ENCODE measurements around the gene CPED1.

Gene CPED1

DNA sequence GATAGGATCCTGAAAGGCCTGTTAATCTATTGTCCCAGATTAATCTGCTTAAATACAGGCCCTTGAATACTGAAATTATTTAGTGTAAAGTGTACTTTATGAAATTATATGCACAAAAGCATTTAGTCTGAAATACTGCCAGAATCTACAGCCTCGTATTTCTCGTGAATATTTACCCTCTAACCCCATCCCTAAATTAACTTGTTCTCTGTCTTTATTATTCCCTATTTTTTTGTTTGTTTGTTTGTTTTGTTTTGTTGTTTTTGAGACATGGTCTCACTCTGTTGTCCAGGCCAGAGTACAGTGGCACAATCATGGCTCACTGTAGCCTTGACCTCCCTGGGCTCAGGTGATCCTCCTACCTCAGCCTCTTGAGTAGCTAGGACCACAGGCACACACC, 2.7 kb upstream of the CPED1 start:
- Histone ChIP-seq H3K27ac (ENCODE audit: low read length) (no peak overlapping the region), H3K9me3 (replicated peaks; ENCODE audit: insufficient read depth, low read length) (no peaks in the 10 kb centered on the region), H3K4me3 (ENCODE audit: low read length) (no peak overlapping the region), H4K20me1 (ENCODE audit: insufficient read depth, low read length) (no peaks in the 10 kb centered on the region), H3K4me2 (ENCODE audit: low read depth, low read length) (no peak overlapping the region), H3K79me2 (ENCODE audit: low read length) (no peaks in the 10 kb centered on the region), H3K9ac (ENCODE audit: low read length) (no peak overlapping the region), H3F3A (ENCODE audit: insufficient read depth, low read length) (peaks cover 29% of the 10 kb centered on the region), H3K4me1 (ENCODE audit: low read length) (peaks cover 20% of the 10 kb centered on the region), H3K9me2 (replicated peaks; ENCODE audit: insufficient read depth, low read length) (no peaks in the 10 kb centered on the region), H3K36me3 (replicated peaks; ENCODE audit: insufficient read depth, low read length) (no peaks in the 10 kb centered on the region), H3K27me3 (replicated peaks; ENCODE audit: insufficient read depth, low read length) (no peaks in the 10 kb centered on the region), H2AFZ (ENCODE audit: low read length) (no peak overlapping the region)
- no peak for TF ChIP-seq EZH2 (optimal IDR thresholded peaks at IDR 0.05; ENCODE audit: low read depth, low read length)
- TF ChIP-seq EZH2phosphoT487 (IDR thresholded peaks at IDR 0.05; ENCODE audit: low read length): no peak
- TF ChIP-seq, protein P1, sequence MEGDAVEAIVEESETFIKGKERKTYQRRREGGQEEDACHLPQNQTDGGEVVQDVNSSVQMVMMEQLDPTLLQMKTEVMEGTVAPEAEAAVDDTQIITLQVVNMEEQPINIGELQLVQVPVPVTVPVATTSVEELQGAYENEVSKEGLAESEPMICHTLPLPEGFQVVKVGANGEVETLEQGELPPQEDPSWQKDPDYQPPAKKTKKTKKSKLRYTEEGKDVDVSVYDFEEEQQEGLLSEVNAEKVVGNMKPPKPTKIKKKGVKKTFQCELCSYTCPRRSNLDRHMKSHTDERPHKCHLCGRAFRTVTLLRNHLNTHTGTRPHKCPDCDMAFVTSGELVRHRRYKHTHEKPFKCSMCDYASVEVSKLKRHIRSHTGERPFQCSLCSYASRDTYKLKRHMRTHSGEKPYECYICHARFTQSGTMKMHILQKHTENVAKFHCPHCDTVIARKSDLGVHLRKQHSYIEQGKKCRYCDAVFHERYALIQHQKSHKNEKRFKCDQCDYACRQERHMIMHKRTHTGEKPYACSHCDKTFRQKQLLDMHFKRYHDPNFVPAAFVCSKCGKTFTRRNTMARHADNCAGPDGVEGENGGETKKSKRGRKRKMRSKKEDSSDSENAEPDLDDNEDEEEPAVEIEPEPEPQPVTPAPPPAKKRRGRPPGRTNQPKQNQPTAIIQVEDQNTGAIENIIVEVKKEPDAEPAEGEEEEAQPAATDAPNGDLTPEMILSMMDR (IDR thresholded peaks at IDR 0.05; ENCODE audit: low read length): no peak
- no peak for DNase-seq

DNA sequence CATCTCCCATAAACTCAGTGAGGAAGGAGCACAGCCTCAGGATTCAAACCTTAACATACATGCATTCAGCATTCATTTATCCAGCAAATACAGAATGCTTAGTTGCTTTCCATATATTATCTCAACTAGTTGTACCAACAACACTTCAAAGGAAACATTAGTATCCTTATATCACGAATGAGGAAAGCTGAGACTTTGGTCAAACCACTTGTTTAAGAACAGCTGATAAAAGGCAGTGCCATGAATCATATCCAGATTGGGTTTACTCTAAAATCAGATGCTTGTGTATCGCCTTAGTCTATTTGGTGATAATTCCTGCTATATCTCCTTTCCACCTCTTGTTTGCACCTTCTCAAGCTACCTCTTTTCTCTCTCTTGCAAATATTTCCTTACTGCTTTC, 1.9 kb upstream of the CPED1 start:
- H3K4me1 ChIP-seq (ENCODE audit: low read length): peaks cover 27% of the 10 kb centered on the region
- DNase-seq: no peak

DNA sequence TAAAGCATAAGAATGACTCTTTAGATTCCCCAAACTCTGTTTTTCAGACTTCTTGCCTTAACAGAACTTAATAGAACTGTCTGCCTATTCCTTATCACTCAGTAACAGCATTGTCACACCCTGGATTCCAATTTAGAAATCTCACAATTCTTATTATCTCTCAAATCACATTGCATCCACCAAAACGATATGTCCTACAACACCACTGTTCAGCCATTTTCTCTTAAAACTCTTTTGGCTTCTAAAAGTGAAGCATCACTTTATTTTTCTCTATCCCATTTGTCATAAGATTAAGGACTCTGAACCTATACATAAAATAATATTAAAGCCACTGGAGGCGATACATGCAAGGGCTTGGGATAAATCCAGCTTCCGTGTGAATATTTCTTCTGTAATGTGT, 1.2 kb upstream of the CPED1 start:
- Histone ChIP-seq H3K4me2 (ENCODE audit: low read depth, low read length) (peak overlapping the region; percentile 93; the same call in 1 of the 2 replicates), H3F3A (ENCODE audit: insufficient read depth, low read length) (peaks cover 37% of the 10 kb centered on the region), H3K27ac (ENCODE audit: low read length) (no peak overlapping the region), H3K27me3 (replicated peaks; ENCODE audit: insufficient read depth, low read length) (no peaks in the 10 kb centered on the region), H4K20me1 (ENCODE audit: insufficient read depth, low read length) (no peaks in the 10 kb centered on the region), H3K9me2 (replicated peaks; ENCODE audit: insufficient read depth, low read length) (no peaks in the 10 kb centered on the region), H3K36me3 (replicated peaks; ENCODE audit: insufficient read depth, low read length) (no peaks in the 10 kb centered on the region), H3K4me3 (ENCODE audit: low read length) (no peak overlapping the region; the same call in 1 of the 2 replicates), H3K4me1 (ENCODE audit: low read length) (peaks cover 28% of the 10 kb centered on the region), H2AFZ (ENCODE audit: low read length) (no peak overlapping the region), H3K9me3 (replicated peaks; ENCODE audit: insufficient read depth, low read length) (no peaks in the 10 kb centered on the region), H3K9ac (ENCODE audit: low read length) (no peak overlapping the region), H3K79me2 (ENCODE audit: low read length) (no peaks in the 10 kb centered on the region)
- TF ChIP-seq EZH2phosphoT487 (IDR thresholded peaks at IDR 0.05; ENCODE audit: low read length): no peak
- TF ChIP-seq EZH2 (optimal IDR thresholded peaks at IDR 0.05; ENCODE audit: low read depth, low read length): no peak
- TF ChIP-seq, protein P1 (IDR thresholded peaks at IDR 0.05; ENCODE audit: low read length): no peak
- no peak for DNase-seq

More for the DNA sequence above, 1.9 kb upstream of the CPED1 start:
- Histone ChIP-seq H3K27me3 (replicated peaks; ENCODE audit: insufficient read depth, low read length) (no peaks in the 10 kb centered on the region), H4K20me1 (ENCODE audit: insufficient read depth, low read length) (no peaks in the 10 kb centered on the region), H3K9me2 (replicated peaks; ENCODE audit: insufficient read depth, low read length) (no peaks in the 10 kb centered on the region), H3K4me2 (ENCODE audit: low read depth, low read length) (no peak overlapping the region), H3K9ac (ENCODE audit: low read length) (no peak overlapping the region), H3K9me3 (replicated peaks; ENCODE audit: insufficient read depth, low read length) (no peaks in the 10 kb centered on the region), H2AFZ (ENCODE audit: low read length) (no peak overlapping the region), H3K27ac (ENCODE audit: low read length) (no peak overlapping the region), H3F3A (ENCODE audit: insufficient read depth, low read length) (peaks cover 37% of the 10 kb centered on the region), H3K79me2 (ENCODE audit: low read length) (no peaks in the 10 kb centered on the region), H3K4me3 (ENCODE audit: low read length) (no peak overlapping the region), H3K36me3 (replicated peaks; ENCODE audit: insufficient read depth, low read length) (no peaks in the 10 kb centered on the region)
- no peak for TF ChIP-seq EZH2phosphoT487 (IDR thresholded peaks at IDR 0.05; ENCODE audit: low read length)
- no peak for TF ChIP-seq EZH2 (optimal IDR thresholded peaks at IDR 0.05; ENCODE audit: low read depth, low read length)
- TF ChIP-seq, protein P1 (IDR thresholded peaks at IDR 0.05; ENCODE audit: low read length): no peak
